Measurements from ENCODE around the gene PLAAT4. TPM values are rescaled to one million over a fixed set of nuclear protein-coding genes. Genes with fewer than 3 reads are reported as not detected.

PLAAT4 gene
- total RNA-seq, 6 donors from 2014 or later, result 91.1 to 272 (median 192) TPM

GRCh38 chr11:63508009-63508408 lies 28.6 kb upstream of the PLAAT4 start:
- no peaks in the 10 kb centered on the region for H3K36me3 ChIP-seq
- no peaks in the 10 kb centered on the region for H3K9me3 ChIP-seq
- ATAC-seq (ENCODE audit: low FRiP score in 2 of 2), result peak in 1 of 2 donors; percentile 40
- no peak overlapping the region for H3K4me3 ChIP-seq
- DNase-seq, result peak in 1 of 2 donors; percentile 75
- TF ChIP-seq EP300 (IDR thresholded peaks at IDR 0.05) (no peak), CTCF (IDR thresholded peaks at IDR 0.05) (peak in 3 of 6 experiments; percentile 33 to 44 (median 38))
- H3K27ac ChIP-seq, result no peak overlapping the region
- 72 to 74% methylated on average over 3 of the region's 3 CpGs for WGBS, 2 donors
- H3K4me1 ChIP-seq, result peaks cover 12 to 33% (median 30%) of the 10 kb centered on the region in 4 donors
- H3K27me3 ChIP-seq, result no peaks in the 10 kb centered on the region

GRCh38 chr11:63508745-63509144 lies 27.9 kb upstream of the PLAAT4 start:
- ATAC-seq (ENCODE audit: low FRiP score in 2 of 2) (no peak), DNase-seq (peak in 1 of 2 donors; percentile 50)
- WGBS, 2 donors, result 83 to 89% methylated on average over 12 of the region's 12 CpGs
- Histone ChIP-seq H3K27me3 (no peaks in the 10 kb centered on the region), H3K4me3 (no peak overlapping the region), H3K9me3 (no peaks in the 10 kb centered on the region), H3K27ac (no peak overlapping the region), H3K36me3 (no peaks in the 10 kb centered on the region), H3K4me1 (peaks cover 12 to 33% (median 30%) of the 10 kb centered on the region in 4 donors)
- TF ChIP-seq CTCF (IDR thresholded peaks at IDR 0.05) (no peak), POLR2A (IDR thresholded peaks at IDR 0.05) (no peak), EP300 (IDR thresholded peaks at IDR 0.05) (no peak), POLR2AphosphoS5 (IDR thresholded peaks at IDR 0.05) (no peak)

GRCh38 chr11:63510360-63511047 lies 26.1 kb upstream of the PLAAT4 start:
- Histone ChIP-seq H3K4me3 (no peak overlapping the region), H3K27ac (no peak overlapping the region), H3K27me3 (no peaks in the 10 kb centered on the region), H3K9me3 (no peaks in the 10 kb centered on the region), H3K36me3 (no peaks in the 10 kb centered on the region), H3K4me1 (peaks cover 5 to 20% (median 17%) of the 10 kb centered on the region in 4 donors)
- WGBS, 2 donors, result 73 to 90% methylated on average over 3 to 7 of the region's 7 CpGs
- ATAC-seq (ENCODE audit: low FRiP score in 2 of 2) (peak in 1 of 2 donors; percentile 78), DNase-seq (peak in 1 of 2 donors; percentile 78)
- TF ChIP-seq CTCF (IDR thresholded peaks at IDR 0.05), result no peak
- no peak for TF ChIP-seq EP300 (IDR thresholded peaks at IDR 0.05)
- TF ChIP-seq POLR2A (IDR thresholded peaks at IDR 0.05), result no peak
- TF ChIP-seq POLR2AphosphoS5 (IDR thresholded peaks at IDR 0.05), result no peak

- ATAC-seq (ENCODE audit: low FRiP score in 2 of 2), result no peak
- no peak for TF ChIP-seq EP300 (IDR thresholded peaks at IDR 0.05)
- Histone ChIP-seq H3K9me3 (no peaks in the 10 kb centered on the region), H3K27ac (no peak overlapping the region), H3K4me1 (peaks cover 4 to 16% (median 11%) of the 10 kb centered on the region in 4 donors), H3K36me3 (no peaks in the 10 kb centered on the region), H3K4me3 (no peak overlapping the region), H3K27me3 (no peaks in the 10 kb centered on the region)
- 86 to 87% methylated on average over 9 to 11 of the region's 11 CpGs for WGBS, 2 donors
- DNase-seq, result peak in 1 of 2 donors; percentile 51
Observed at GRCh38 chr11:63511048-63511748, 25.4 kb upstream of the PLAAT4 start.

- Histone ChIP-seq H3K9me3 (no peaks in the 10 kb centered on the region), H3K27ac (no peak overlapping the region), H3K36me3 (no peaks in the 10 kb centered on the region), H3K4me1 (peaks cover 4 to 13% (median 9%) of the 10 kb centered on the region in 4 donors), H3K27me3 (no peaks in the 10 kb centered on the region), H3K4me3 (no peak overlapping the region)
- 92 to 96% methylated on average over 7 of the region's 7 CpGs for WGBS, 2 donors
- TF ChIP-seq POLR2AphosphoS5 (IDR thresholded peaks at IDR 0.05) (no peak), CTCF (IDR thresholded peaks at IDR 0.05) (no peak), EP300 (IDR thresholded peaks at IDR 0.05) (no peak), POLR2A (IDR thresholded peaks at IDR 0.05) (no peak)
- no peak for ATAC-seq (ENCODE audit: low FRiP score in 2 of 2)
- DNase-seq, result no peak
Observed at GRCh38 chr11:63512816-63513215, 23.8 kb upstream of the PLAAT4 start.
